Vagina (tissue), 2 donors: ENCODE results near the gene HEMK1.

Experiments used
- POLR2A ChIP-seq, 2 donors: fragments of 450-650 bp; IDR thresholded peaks; one replicate each; pipeline ENCODE4 v1.6.1; 2017; ENCODE audit warnings: antibody characterized with exemption in 2 of 2, mild to moderate bottlenecking in 2 of 2, moderate library complexity in 2 of 2
- POLR2AphosphoS5 ChIP-seq, 2 donors: sonication (generic); formaldehyde crosslinking; IDR thresholded peaks; one replicate each; pipeline ENCODE4 v1.9.0; 2017; ENCODE audit warnings: antibody characterized with exemption in 2 of 2, mild to moderate bottlenecking in 2 of 2, low read depth in 1 of 2; ENCODE audit not compliant: insufficient read depth in 1 of 2

DNA sequence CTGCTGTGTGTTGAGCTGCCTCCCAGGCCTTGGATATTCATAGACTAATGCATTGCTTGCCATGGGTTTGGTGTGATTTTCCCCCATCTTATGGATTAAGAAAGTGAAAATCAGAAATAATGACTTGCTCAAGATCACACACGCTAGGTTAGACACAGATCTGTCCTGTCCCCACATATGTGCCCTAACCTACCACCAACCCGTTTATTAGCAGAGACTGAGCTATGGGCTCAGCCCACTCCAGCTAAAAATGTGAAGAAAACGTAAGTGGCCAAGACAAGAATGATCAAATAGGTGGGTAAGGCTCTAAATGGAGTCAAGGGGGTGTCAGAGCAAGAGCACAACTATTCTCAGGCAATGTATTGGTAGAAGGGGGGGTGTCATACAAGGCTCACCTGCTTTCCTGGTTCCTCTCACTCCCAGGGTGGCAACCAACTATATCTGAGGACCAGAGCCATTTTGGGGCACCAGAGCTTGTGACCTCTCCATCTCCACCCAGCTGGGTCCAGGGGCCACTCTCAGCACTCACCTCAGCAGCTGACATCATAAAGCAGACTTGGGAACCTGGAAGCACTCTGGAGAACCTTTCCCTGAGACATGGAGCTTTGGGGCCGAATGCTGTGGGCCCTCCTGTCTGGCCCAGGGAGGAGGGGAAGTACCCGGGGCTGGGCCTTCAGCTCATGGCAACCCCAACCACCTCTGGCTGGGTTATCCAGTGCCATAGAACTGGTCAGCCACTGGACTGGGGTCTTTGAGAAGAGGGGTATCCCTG, 1.4 kb downstream of the HEMK1 start:
- TF ChIP-seq POLR2A (IDR thresholded peaks at IDR 0.05), result no peak
- TF ChIP-seq POLR2AphosphoS5 (IDR thresholded peaks at IDR 0.05; ENCODE audit: insufficient read depth in 1 of 2, low read depth in 1 of 2), result no peak
